Activated naive CD8-positive, alpha-beta T cell treated with anti-CD3 and anti-CD28 coated beads, Interleukin-2, amount 10 ng/mL, durations not matched to agents 7 days and 5 days (primary cell): ENCODE results near the gene LARGE1. TPM values are rescaled to one million over a fixed set of nuclear protein-coding genes. Genes with fewer than 3 reads are reported as not detected.

Source experiments
- ATAC-seq: fragments of 150-1000 bp; cut with Tn5 transposase; one replicate; pipeline ENCODE4 v1.10.0; 2021; ENCODE audit warnings: low read depth, moderate library complexity
- POLR2A ChIA-PET: fragments of 350-600 bp; sonication (Branson Sonifier 250); formaldehyde crosslinking; loops from one replicate; lab custom pipeline; 2021; ENCODE audit warnings: antibody characterized with exemption; lab: Charles Lee
- DNase-seq: peaks from one replicate; pipeline ENCODE4 v3.0.0; 2021
- H3K27ac Mint-ChIP-seq: one replicate; pipeline ENCODE4 v1.8.0; 2022; ENCODE audit warnings: mild to moderate bottlenecking, mixed read lengths
- H3K27me3 Mint-ChIP-seq: one replicate; pipeline ENCODE4 v1.8.0; 2022; ENCODE audit warnings: mild to moderate bottlenecking, moderate library complexity, mixed read lengths
- H3K36me3 Mint-ChIP-seq: one replicate; pipeline ENCODE4 v1.8.0; 2021; ENCODE audit warnings: mild to moderate bottlenecking, mixed read lengths
- H3K4me1 Mint-ChIP-seq: one replicate; pipeline ENCODE4 v1.8.0; 2021; ENCODE audit warnings: mixed read lengths
- H3K4me3 Mint-ChIP-seq: one replicate; pipeline ENCODE4 v1.8.0; 2022; ENCODE audit warnings: mild to moderate bottlenecking, moderate library complexity, mixed read lengths
- H3K9me3 Mint-ChIP-seq: one replicate; pipeline ENCODE4 v1.8.0; 2021; ENCODE audit warnings: mixed read lengths
- total RNA-seq, 2 experiments: library from RNA; stranded (reverse); gene quantifications; one replicate each; pipeline ENCODE4 v1.2.3, GENCODE V29; 2021

LARGE1 gene
- total RNA-seq, 2 experiments from 2014 or later, result 0.68 to 0.75 TPM

GRCh38 chr22:33888821-33889220, 31.5 kb downstream of the LARGE1 start:
- ATAC-seq (no peak), DNase-seq (no peak)
- Mint-ChIP-seq H3K4me3 (no peak overlapping the region), H3K9me3 (peaks cover 5% of the 10 kb centered on the region), H3K36me3 (no peaks in the 10 kb centered on the region), H3K27me3 (no peaks in the 10 kb centered on the region), H3K4me1 (no peaks in the 10 kb centered on the region), H3K27ac (no peak overlapping the region)
- POLR2A ChIA-PET, result no interaction called here

DNA sequence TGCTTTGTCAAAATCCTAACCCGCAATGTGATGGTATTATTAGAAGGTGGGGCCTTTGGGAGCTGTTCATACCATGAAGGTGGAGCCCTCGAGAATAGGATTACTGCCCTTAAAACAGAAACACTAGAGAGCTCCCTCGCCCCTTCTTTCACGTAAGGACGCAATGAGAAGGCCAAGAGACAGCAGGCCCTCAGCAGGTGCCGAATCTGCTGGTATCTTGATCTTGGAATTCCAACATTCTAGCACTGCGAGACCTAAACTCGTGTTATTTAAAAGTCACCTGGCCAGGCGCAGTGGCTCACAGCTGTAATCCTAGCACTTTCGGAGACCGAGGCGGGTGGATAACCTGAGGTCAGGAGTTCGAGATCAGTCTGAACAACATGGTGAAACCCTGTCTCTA, 33.1 kb downstream of the LARGE1 start:
- POLR2A ChIA-PET, result no interaction called here
- H3K4me3 Mint-ChIP-seq, result no peak overlapping the region
- H3K27ac Mint-ChIP-seq, result no peak overlapping the region
- DNase-seq (no peak), ATAC-seq (no peak)
- no peaks in the 10 kb centered on the region for H3K36me3 Mint-ChIP-seq
- no peaks in the 10 kb centered on the region for H3K27me3 Mint-ChIP-seq
- H3K4me1 Mint-ChIP-seq, result no peaks in the 10 kb centered on the region
- H3K9me3 Mint-ChIP-seq, result peaks cover 5% of the 10 kb centered on the region

- no peaks in the 10 kb centered on the region for H3K4me1 Mint-ChIP-seq
- no peaks in the 10 kb centered on the region for H3K36me3 Mint-ChIP-seq
- no peak for DNase-seq
Measured at GRCh38 chr22:33886696-33887095, 33.6 kb downstream of the LARGE1 start.

DNA sequence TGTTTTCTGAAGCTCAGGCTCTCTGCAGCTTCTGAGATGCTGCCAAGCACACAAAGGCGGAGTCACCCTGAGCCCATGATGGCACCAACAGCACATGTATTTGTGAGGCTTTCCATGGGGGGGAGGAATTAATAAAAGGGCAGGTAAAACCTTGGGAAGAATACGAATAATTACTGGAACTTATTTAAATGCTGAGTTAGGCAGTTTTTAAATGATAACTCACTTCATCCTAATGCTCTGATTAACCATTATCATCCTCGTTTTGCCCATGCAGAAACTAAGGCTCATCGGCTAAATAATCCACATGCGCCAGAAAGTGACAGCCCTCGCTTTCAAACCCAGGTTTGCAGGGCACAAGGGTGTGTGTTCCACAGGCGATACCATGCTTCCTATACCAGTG, 35.4 kb downstream of the LARGE1 start:
- Mint-ChIP-seq H3K4me3 (no peak overlapping the region), H3K9me3 (peaks cover 1% of the 10 kb centered on the region), H3K27me3 (no peaks in the 10 kb centered on the region), H3K36me3 (no peaks in the 10 kb centered on the region), H3K4me1 (no peaks in the 10 kb centered on the region), H3K27ac (no peak overlapping the region)
- POLR2A ChIA-PET, result no interaction called here
- DNase-seq (no peak), ATAC-seq (no peak)

More at GRCh38 chr22:33886696-33887095, 33.6 kb downstream of the LARGE1 start:
- Mint-ChIP-seq H3K27ac (no peak overlapping the region), H3K27me3 (no peaks in the 10 kb centered on the region), H3K4me3 (no peak overlapping the region), H3K9me3 (peaks cover 1% of the 10 kb centered on the region)
- no peak for ATAC-seq
- POLR2A ChIA-PET, result no interaction called here

- H3K27me3 Mint-ChIP-seq, result no peaks in the 10 kb centered on the region
- POLR2A ChIA-PET, result no interaction called here
- no peak overlapping the region for H3K27ac Mint-ChIP-seq
- H3K9me3 Mint-ChIP-seq, result peaks cover 1% of the 10 kb centered on the region
- no peaks in the 10 kb centered on the region for H3K36me3 Mint-ChIP-seq
- no peak overlapping the region for H3K4me3 Mint-ChIP-seq
- ATAC-seq (no peak), DNase-seq (no peak)
- H3K4me1 Mint-ChIP-seq, result no peaks in the 10 kb centered on the region
Measured at GRCh38 chr22:33883961-33884808, 36.1 kb downstream of the LARGE1 start.

DNA sequence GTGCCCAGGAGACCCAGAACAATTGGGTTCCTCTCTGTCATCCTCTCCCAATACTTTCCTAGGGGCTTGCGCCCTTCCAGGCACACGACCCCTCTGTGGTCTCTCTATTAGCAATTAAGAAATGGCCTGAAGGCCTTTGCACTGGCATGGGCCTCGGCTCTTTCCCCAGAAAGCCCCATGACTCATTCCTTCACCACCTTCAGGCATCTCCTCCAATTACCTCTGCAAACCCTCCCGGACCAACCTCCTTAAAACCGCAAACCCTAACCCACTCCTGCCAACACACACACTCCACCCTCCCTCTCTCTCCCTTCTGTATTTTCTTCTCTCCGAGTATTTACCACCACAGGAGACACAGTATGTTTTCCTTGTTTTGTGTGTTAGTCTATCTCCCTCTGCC, 36.7 kb downstream of the LARGE1 start:
- Mint-ChIP-seq H3K4me1 (no peaks in the 10 kb centered on the region), H3K9me3 (peaks cover 1% of the 10 kb centered on the region), H3K4me3 (no peak overlapping the region), H3K27me3 (no peaks in the 10 kb centered on the region), H3K36me3 (no peaks in the 10 kb centered on the region), H3K27ac (no peak overlapping the region)
- no peak for DNase-seq
- ATAC-seq, result no peak
- POLR2A ChIA-PET, result no interaction called here

DNA sequence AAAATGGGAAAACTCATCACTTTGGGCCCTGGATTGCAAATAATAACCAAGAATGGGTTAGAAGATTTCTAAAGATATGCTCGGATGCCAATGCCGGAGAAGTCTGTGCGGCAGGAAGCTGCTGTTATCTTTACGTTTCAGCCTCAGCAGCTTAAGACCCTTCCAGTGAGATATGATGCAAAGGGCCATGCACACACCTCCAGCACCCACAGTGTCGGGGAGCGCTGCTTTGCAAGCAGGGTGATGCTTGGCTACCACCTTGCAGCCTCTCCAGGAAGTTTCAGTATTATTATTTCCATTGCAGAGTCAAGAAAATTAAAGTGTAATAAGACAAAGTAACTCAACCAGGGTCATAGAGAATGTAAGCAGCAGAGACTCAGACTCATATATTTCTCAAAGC, 37.3 kb downstream of the LARGE1 start:
- Mint-ChIP-seq H3K4me1 (no peaks in the 10 kb centered on the region), H3K27me3 (no peaks in the 10 kb centered on the region), H3K4me3 (no peak overlapping the region), H3K36me3 (no peaks in the 10 kb centered on the region), H3K9me3 (no peaks in the 10 kb centered on the region), H3K27ac (no peak overlapping the region)
- DNase-seq (no peak), ATAC-seq (no peak)
- POLR2A ChIA-PET, result no interaction called here

- Mint-ChIP-seq H3K36me3 (no peaks in the 10 kb centered on the region), H3K27me3 (no peaks in the 10 kb centered on the region), H3K4me1 (no peaks in the 10 kb centered on the region), H3K9me3 (no peaks in the 10 kb centered on the region), H3K27ac (no peak overlapping the region), H3K4me3 (no peak overlapping the region)
- DNase-seq, result no peak
- no peak for ATAC-seq
- POLR2A ChIA-PET, result no interaction called here
Measured at GRCh38 chr22:33880986-33881385, 39.3 kb downstream of the LARGE1 start.

GRCh38 chr22:33879796-33880195, 40.5 kb downstream of the LARGE1 start:
- Mint-ChIP-seq H3K36me3 (no peaks in the 10 kb centered on the region), H3K27ac (no peak overlapping the region), H3K4me3 (no peak overlapping the region), H3K9me3 (no peaks in the 10 kb centered on the region), H3K4me1 (no peaks in the 10 kb centered on the region), H3K27me3 (no peaks in the 10 kb centered on the region)
- ATAC-seq (no peak), DNase-seq (no peak)
- POLR2A ChIA-PET, result no interaction called here

DNA sequence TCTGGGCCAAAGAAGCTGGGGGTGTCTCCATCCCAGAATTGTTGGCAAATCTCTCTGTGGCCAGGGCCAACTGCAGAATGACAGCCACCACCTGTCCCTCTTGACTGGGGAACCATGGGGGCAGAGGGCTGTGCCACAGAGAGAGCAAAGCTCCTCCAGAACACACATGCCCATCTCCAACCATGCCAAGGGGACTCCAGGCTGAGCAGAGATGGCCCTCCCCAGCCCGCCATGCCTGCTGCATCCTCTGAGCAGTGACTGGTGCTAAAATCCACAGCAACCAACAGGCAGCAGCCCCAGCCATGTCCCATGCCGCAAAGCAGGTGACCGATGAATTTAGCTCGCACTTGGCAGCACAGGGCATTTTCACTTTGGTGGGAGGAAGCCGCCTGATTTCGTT, 45.0 kb downstream of the LARGE1 start:
- H3K27ac Mint-ChIP-seq, result no peak overlapping the region
- no peaks in the 10 kb centered on the region for H3K9me3 Mint-ChIP-seq
- H3K4me1 Mint-ChIP-seq, result no peaks in the 10 kb centered on the region
- H3K4me3 Mint-ChIP-seq, result no peak overlapping the region
- no peaks in the 10 kb centered on the region for H3K36me3 Mint-ChIP-seq
- POLR2A ChIA-PET, result no interaction called here
- ATAC-seq, result no peak
- no peaks in the 10 kb centered on the region for H3K27me3 Mint-ChIP-seq
- no peak for DNase-seq

GRCh38 chr22:33874206-33874605, 46.1 kb downstream of the LARGE1 start:
- POLR2A ChIA-PET, result no interaction called here
- ATAC-seq, result no peak
- H3K27ac Mint-ChIP-seq, result no peak overlapping the region
- DNase-seq, result no peak
- no peak overlapping the region for H3K4me3 Mint-ChIP-seq
- no peaks in the 10 kb centered on the region for H3K9me3 Mint-ChIP-seq
- H3K36me3 Mint-ChIP-seq, result no peaks in the 10 kb centered on the region
- H3K4me1 Mint-ChIP-seq, result no peaks in the 10 kb centered on the region
- no peaks in the 10 kb centered on the region for H3K27me3 Mint-ChIP-seq

DNA sequence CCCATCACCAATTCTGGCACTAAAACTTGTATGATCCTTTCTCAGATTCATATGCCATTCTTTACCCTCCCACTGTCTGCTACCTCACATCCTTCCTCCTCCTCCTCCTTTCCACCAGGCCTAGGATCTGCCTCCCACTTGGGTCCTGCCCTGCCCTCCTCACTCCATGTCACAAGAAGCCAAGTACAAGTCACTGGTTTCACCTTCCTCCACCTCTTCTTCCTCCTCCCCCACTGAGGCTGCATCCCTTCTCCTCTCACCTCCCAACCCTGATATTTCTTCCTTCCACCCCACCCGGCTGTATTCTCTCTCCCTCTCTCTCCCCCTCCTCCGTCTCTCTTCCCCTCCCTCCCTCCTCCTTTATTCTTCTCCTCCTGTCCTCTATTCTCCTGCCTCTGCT, 46.6 kb downstream of the LARGE1 start:
- H3K4me3 Mint-ChIP-seq, result no peak overlapping the region
- no peaks in the 10 kb centered on the region for H3K27me3 Mint-ChIP-seq
- no peak overlapping the region for H3K27ac Mint-ChIP-seq
- H3K9me3 Mint-ChIP-seq, result no peaks in the 10 kb centered on the region
- no peaks in the 10 kb centered on the region for H3K4me1 Mint-ChIP-seq
- H3K36me3 Mint-ChIP-seq, result no peaks in the 10 kb centered on the region
- DNase-seq (no peak), ATAC-seq (no peak)
- POLR2A ChIA-PET, result no interaction called here

GRCh38 chr22:33873186-33873585, 47.1 kb downstream of the LARGE1 start:
- ATAC-seq, result no peak
- no peaks in the 10 kb centered on the region for H3K27me3 Mint-ChIP-seq
- POLR2A ChIA-PET, result no interaction called here

DNA sequence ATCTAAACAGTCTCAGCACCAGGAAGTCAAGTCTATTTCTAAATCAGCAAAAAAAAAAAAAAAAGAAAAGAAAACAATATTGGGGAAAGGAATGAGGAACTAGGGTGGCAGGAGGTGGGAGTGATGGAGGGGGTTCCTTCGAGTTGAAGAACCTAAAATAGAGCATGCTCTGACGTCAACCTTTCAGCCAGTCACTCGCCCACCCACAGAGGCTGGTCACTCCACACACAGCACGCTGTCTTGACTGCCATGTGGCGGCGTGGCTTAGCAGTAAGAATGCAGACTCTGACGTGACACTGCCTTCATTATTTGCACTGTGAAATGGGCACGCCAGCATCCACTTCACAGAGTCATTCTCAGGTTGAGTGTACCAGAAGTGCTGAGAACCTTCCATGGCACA, 48.3 kb downstream of the LARGE1 start:
- H3K27ac Mint-ChIP-seq, result no peak overlapping the region
- DNase-seq (no peak), ATAC-seq (no peak)
- POLR2A ChIA-PET, result no interaction called here
- H3K9me3 Mint-ChIP-seq, result peaks cover 3% of the 10 kb centered on the region
- H3K36me3 Mint-ChIP-seq, result no peaks in the 10 kb centered on the region
- no peaks in the 10 kb centered on the region for H3K27me3 Mint-ChIP-seq
- no peak overlapping the region for H3K4me3 Mint-ChIP-seq
- H3K4me1 Mint-ChIP-seq, result no peaks in the 10 kb centered on the region

More at GRCh38 chr22:33873186-33873585, 47.1 kb downstream of the LARGE1 start:
- H3K4me1 Mint-ChIP-seq, result no peaks in the 10 kb centered on the region
- no peaks in the 10 kb centered on the region for H3K36me3 Mint-ChIP-seq
- DNase-seq, result no peak
- no peak overlapping the region for H3K27ac Mint-ChIP-seq
- H3K9me3 Mint-ChIP-seq, result peaks cover 3% of the 10 kb centered on the region
- H3K4me3 Mint-ChIP-seq, result no peak overlapping the region
